ENCODE data around the gene MCC.

GRCh38 chr5:113214606-113215323 is 273.5 kb downstream of the MCC start:
- TF ChIP-seq EZH2phosphoT487 (IDR thresholded peaks at IDR 0.05; ENCODE audit: insufficient read depth, low read depth), result no peak
- TF ChIP-seq EZH2 (IDR thresholded peaks at IDR 0.05; ENCODE audit: insufficient read depth, poor library complexity, severe bottlenecking), result no peak
